EH (cell line): ENCODE data around the gene TMEM239.
A peak's percentile ranks its signal among the peaks of the same experiment; 100 is the strongest.

Source experiments
- DNase-seq: peaks from one replicate; pipeline ENCODE4 v3.0.0-alpha.2; 2015; ENCODE audit warnings: low read depth

The TMEM239 gene

GRCh38 chr20:2849529-2849928, 33.4 kb downstream of the TMEM239 start:
- DNase-seq, result no peak

GRCh38 chr20:2851086-2851485, 34.9 kb downstream of the TMEM239 start:
- no peak for DNase-seq

- no peak for DNase-seq
Observed at GRCh38 chr20:2858591-2858990, 42.4 kb downstream of the TMEM239 start.

GRCh38 chr20:2859330-2860121, 43.4 kb downstream of the TMEM239 start:
- DNase-seq, result peak; percentile 90

- DNase-seq, result no peak
Observed at GRCh38 chr20:2864626-2865025, 48.5 kb downstream of the TMEM239 start.

GRCh38 chr20:2865101-2865500, 48.9 kb downstream of the TMEM239 start:
- no peak for DNase-seq

GRCh38 chr20:2865630-2866029, 49.5 kb downstream of the TMEM239 start:
- no peak for DNase-seq

GRCh38 chr20:2866236-2866635, 50.1 kb downstream of the TMEM239 start:
- no peak for DNase-seq

- DNase-seq, result no peak
Observed at GRCh38 chr20:2867081-2867864, 51.1 kb downstream of the TMEM239 start.
